HG03108 (cell line): ENCODE results near the gene C2orf80.
"Not testable (repeated sequence)": the region's sequence is repeated elsewhere in the genome, so short reads cannot be mapped to it uniquely, and the experiment has no call there.

Source experiments
- ATAC-seq: cut with Tn5 transposase; IDR thresholded peaks from one replicate; pipeline ENCODE4 v1.9.1; 2021; ENCODE audit warnings: moderate library complexity; ENCODE audit not compliant: unreplicated experiment

The C2orf80 gene

DNA sequence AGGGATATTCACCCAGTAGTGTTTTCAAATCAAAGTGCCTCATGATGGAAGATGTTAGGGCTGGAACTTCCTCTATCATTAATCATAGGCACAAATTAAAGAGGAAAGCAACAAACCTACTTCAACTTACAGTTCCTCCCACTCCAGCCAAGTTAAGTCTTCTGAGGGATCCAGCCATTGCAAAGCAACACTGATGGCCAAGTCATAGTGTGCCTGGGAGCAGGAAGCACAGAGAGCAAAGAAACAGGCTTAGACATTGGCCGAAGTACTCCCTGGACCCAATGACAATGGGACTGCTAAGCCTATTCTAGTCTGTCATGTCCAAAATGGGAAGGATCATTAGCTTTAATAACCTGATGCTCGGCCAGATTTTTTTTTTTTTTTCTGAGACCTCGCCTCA is 7.0 kb downstream of the C2orf80 start:
- no peak for ATAC-seq

DNA sequence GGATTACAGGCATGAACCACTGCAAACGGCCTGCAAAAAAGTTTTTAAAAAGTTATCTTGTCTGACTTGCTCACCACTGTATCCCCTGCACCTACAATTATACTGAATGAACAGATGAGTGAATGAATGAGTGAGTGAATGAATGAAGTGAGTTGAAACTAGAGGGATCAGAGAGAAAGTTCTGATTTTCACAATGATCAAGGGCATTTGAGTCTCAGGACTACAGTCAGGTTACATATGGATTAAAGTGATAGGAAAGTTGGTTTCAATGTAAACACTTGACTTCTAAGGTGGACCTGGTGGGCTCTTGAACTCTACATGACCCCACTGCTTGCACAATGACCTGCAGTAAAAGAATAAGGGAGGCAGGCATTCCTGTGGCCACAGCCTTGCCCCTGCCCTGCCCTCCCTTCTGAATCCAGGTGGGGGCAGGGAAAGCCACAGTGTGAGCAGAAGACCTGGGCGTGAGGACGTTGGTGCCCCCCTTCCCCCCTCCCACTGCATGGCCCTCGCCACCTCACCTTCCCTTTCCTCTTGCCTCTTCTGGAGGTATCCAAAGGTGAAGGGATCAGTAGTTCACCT is 10.7 kb downstream of the C2orf80 start:
- ATAC-seq, result no peak

DNA sequence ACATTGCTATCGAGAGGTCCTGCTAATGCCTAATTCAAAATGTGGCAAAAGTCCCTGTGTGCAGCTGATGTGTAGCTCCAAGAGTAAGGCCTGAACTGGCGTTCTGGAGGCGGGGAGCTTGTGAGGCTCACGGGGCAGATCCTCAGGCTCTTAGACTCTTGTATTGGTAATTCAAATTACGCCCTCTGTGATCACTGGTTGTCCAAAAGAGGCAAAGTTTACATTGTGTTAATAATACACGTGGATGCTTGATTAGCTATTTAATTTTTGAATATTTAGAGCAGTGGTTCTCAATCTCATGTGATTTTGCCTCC is 14.0 kb downstream of the C2orf80 start:
- no peak for ATAC-seq

DNA sequence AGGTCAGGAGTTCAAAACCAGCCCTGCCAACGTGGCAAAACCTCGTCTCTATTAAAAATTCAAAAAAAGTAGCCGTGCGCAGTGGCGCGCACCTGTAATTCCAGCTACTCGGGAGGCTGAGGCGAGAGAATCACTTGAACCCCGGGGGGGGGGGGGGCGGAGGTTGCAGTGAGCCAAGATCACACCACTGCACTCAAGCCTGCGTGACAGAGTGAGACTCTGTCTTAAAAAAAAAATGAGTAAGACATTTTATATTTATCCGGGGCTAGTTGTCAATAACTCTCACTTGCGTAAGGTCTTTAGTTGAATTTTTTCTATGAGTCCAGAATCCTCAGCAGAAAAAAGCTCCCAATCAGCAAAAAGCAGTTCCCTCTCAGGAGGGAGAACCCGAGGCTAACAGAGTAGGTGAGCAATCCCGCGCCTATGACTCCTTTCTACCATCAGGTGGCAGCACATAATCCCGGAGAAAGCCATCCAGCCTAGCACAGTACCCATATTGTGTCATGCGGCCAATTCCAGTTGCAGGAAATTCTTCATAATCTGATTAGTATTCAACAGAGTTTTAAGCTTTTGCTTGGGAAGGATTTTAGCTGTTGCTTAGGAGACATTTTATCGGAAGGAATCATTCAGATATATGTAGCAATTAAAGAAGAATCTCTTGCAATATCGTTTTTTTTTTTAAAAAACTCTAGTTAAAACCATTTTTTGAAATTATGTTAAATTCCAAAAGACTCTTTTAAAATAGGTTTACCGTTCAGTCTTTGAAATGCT is 14.6 kb downstream of the C2orf80 start:
- peak; percentile 99 for ATAC-seq

DNA sequence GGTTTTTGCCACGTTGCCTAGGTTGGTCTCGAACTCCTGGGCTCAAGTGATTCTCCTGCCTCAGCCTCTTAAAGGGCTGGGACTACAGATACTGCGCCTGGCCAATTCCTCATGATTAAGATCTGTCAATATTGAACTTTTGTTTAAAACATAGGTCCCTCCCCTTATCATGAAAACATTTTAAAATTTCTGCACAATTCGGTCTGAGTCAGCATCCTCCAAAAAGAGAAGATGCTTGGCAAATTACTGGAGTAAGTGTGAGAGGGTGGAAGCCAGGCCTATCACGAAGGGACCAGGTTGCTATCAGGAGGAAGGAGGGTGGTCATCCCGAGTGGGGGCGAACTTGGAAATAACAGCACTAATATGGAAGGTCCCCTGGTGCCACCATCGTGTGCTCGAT is 15.7 kb downstream of the C2orf80 start:
- no peak for ATAC-seq

DNA sequence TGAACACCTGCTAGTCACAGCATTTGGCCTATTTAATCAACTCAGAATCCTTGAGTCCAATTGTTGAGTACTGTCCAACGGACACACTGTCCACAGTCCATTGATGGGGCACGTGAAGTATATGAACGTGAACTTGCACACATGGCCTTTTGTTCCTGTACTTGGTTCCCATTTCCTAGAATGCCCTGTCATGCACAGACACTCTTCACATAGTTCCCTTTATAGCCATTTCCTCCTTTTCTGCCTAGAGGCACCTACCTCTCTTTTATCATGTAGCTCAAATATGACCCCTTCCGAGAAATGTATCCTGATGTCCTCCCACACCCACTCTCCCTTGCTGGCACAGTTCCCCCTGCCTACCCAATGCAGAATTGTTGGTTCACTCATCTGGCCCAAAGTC is 17.7 kb downstream of the C2orf80 start:
- ATAC-seq, result no peak

DNA sequence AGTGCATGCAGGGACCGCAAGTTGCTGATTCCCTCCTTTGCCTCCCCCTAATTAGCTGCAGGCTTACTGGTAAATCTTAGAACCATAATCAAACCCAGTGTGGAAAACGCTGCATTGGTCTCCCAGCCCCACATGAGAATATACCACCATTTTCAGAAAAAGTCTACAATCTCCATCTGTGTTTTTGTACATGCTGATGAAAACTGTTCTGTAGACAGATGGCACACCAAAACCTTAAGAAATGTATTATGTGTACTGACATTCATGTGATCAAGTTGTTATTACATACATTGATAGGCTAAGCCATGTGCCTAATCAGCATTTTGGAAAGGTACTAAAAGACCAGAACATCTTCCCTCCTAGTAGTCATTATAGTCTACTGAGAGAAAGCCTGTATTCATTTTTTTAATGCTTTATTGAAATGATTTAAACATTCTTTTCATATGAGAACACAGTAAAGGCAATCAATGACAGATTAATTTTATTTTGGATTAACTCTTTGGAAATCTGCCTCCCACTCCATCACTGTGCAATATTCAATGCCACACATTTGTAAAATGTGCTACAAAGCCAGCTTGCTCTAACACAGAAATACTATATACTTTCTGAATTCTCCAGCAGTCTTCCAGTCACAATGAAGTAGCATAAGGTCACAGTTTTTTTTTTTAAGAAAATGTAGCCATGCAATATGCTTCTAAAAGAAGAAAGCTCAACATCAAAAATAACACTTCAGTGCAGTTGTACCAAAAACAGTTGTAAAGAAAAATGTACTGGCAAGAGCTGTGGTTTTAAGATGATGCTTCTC is 24.7 kb downstream of the C2orf80 start:
- no peak for ATAC-seq

DNA sequence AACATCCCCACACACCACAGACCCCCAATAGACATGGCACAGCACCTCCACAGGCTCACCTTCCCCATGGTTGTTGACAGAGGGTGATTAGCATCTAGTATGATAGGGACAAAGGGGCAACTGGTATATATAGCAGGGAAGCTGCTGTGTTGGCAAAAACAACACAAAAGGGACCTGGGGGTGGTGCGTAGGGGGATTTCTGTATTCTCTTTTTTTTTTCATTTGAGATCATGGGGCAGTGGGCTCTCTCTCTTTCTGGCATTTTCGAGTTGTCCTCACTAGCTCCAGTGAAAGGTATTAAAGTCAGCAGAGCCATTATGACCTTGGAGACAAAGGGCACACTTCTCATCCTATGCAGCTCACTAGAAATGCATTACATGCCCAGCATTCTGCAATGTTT is 26.3 kb downstream of the C2orf80 start, which contains the start of gene CRYGA:
Gene CRYGA (minus strand): TSS at position 101 of the 400 bp plus-strand sequence. CDS start 33 bp downstream, at position 68.
- no peak for ATAC-seq

DNA sequence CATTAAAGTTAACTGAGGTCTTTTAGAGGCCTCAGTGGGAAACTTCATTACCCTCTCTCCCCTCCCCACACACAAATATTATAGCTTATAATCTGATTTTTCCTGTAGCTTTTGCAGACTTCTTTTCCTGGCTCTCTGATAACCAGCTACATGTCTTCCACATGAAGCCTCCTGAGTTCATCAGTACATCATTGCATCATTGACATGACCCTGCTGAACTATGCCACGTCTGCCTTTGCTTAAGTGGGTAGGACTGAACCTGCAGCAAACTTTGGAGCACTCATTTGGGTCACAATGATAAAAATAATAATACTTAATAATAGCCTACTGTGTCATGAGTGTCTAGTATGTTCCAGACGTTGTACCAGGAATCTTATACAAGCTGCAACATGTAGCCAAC is 33.4 kb downstream of the C2orf80 start:
- ATAC-seq, result no peak

DNA sequence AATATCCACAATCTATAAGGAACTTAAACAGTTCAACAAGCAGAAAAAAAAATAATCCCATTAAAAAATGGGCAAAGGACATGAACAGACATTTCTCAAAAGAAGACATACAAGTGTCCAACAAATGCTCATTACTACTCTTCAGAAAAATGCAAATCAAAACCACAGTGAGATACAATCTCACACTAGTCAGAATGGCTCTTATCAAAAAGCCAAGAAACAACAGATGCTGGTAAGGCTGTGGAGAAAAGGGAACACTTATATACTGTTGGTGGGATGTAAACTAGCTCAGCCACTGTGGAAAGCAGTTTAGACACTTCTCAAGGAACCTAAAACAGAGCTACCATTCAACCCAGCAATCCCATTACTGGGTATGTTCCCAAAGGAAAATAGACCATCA is 36.7 kb downstream of the C2orf80 start:
- ATAC-seq, result no peak

DNA sequence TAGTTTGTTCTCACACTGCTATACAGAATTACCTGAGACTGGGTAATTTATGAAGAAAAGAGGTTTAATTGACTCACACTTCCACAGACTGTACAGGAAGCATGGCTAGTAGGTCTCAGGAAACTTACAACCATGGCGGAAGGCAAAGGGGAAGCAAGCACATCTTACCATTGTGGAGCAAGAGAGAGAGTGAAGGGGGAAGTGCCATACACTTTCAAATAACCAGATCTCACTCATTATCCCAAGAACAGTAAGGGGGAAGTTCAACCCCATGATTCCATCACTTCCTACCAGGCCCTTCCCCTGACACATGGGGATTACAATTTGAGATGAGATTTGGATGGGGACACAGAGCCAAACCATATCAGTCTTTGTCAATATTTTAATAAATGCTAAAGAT is 38.9 kb downstream of the C2orf80 start:
- ATAC-seq, result no peak

DNA sequence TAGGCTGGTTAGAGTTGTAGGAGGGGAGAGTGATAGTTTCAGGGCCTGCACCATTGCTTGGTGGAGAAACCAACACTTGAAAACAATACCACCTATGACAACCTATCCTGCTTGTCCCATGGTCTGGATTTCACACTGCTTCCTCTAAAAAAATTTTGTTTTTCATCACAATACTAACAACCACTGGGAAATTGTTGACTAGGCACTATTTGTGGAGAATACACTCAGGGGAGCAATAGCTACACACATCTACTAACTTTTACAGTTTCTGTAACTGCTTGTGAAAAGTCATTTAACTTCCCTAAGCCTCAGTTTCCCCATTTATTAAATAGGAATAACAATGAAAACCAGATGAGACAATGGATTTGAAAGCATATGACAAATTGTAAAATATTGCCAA is 39.7 kb downstream of the C2orf80 start:
- ATAC-seq, result no peak

DNA sequence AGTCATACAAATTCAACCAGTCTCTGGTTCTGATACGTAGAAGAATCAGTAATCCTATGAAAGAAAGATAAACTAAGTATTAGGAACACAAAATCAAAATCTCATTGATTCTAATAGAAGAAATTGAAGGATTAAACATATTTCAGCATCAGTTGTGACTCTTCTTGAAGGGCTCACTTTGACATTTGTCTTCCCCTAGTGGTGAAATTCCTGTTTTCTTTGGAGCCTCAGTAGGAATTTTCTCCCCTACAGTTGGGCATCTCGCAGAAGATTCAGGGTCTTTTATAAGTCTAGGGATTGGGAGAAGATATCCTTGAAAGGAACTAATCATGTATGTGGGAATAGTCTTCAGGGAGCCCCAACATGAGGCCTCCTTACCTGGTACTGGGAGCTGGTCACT is 41.0 kb downstream of the C2orf80 start:
- no peak for ATAC-seq

DNA sequence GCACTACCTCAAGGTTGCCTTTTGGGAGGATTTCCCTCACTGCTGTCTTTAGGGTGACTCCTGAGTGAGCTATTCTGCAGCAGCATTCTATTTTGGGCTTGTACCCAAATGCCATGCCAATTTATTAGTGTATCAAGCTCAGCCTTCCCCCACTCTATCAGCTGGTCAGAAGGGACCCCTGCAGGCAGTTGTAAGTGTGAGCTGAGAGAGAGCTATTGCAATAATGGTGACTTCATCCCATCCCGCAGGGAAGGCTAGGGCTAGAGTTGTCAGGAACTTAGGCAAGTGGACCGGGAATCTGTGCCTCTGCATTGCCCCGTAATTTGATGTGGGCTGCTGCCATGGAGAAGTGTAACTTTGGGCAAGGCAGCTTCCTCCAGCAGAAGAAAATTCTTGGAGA is 42.1 kb downstream of the C2orf80 start:
- ATAC-seq, result no peak

DNA sequence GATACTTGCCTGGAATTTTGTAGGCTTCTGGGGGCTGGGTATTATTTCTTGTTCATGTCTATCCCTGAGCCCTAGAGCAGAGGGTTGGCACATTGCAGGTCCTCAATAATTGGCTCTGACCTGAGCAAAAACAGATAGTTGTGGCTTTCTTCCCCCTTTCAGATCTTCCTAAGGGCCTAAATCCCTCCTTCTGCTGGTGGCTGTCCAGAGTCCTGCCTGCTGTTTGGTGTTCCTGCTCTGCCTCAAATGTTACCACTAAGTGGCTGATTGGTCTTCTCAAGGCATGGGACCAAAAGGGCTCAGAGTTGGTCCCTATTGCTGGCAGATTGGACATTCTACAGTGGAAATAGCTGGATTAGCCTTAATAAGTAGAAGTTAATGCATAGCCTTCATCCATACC is 42.8 kb downstream of the C2orf80 start:
- no peak for ATAC-seq

DNA sequence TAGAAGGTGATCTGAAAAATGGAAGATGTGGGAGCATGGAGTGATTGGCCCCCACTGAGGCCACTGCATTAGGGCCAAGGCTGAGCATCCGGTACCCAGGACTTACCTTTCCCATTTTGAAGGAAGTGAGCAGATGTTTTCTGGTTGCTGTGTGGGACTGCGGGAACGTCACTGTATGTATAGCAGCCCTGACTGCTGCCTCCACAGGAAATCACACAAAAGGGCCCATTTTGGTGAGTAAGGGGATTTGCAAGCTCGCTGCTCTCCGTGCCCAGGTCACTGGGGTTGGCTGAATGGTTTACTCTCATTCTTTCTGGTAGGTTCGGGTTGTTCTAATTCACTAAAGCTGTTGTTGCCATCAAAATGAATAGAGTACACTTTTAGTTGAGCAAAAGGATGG is 43.8 kb downstream of the C2orf80 start, which contains the start of gene CRYGB:
Gene CRYGB (minus strand): TSS at position 153 of the 400 bp plus-strand sequence. CDS start 38 bp downstream, at position 115.
- ATAC-seq, result no peak

DNA sequence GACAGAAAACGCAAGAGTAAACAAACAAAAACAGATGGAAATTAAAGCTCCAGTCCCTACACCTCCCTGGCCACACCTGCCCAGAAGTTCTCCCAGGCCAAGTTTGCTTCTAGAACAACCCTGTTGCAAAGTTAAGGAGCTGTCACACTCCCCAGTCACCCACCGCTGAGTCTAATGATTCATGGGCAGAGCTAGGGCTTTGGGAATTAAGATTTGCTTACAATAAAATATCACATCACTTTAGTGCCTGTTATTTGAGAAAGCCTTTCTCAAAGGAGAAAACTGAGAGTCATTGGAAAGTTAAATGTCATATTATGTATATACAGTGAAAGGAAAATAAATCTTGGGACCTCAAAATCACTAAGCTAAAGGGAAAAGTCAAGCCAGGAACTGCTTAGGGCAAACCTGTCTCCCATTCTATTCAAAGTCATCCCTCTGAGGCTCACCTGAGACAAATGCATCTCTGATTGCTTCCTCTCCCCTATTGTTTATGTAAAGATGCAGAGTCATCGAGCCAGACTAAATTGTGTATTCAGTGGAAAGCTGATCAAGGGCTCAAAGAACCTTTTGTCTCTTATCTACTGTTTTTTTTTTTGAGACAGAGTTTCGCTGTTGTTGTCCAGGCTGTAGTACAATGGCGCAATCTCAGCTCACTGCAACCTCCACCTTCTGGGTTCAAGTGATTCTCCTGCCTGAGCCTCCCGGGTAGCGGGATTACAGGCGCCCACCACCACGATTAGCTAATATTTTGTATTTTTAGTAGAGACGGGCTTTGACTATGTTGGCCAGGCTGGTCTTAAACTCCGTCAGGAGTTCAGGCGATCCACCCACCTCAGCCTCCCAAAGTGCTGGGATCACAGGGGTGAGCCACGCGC is 46.7 kb downstream of the C2orf80 start:
- no peak for ATAC-seq

DNA sequence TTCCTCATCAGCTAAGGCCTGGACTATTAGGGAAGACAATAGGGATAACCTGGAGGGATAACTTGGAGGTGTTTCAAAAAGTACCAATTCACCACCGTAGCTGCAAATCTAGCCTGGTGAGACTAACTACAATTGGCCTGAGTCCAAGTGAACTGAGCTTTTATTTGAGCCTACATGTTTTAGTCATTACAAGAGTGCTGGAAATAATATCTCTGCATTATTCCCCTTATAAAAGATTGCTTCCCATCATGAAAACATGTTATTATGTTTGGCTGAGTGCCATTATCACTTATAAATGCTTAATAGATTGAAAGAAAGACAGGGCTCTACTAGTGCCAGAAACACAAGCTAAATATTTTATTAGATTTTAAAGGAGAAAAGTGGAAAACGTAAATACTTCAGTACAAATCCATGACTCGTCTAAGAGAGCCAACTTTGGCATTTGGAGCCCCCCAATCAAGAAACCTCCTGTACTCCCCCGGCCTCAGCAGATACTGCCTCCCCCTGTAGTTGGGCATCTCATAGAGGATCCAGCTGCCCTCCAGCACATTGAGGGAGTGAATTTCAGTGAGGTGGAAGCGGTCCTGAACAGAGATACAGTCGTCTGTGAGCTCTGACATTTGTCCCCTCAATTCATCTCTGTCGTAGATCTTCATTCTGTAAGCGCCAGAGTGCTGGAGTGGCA is 47.4 kb downstream of the C2orf80 start:
- ATAC-seq, result no peak

DNA sequence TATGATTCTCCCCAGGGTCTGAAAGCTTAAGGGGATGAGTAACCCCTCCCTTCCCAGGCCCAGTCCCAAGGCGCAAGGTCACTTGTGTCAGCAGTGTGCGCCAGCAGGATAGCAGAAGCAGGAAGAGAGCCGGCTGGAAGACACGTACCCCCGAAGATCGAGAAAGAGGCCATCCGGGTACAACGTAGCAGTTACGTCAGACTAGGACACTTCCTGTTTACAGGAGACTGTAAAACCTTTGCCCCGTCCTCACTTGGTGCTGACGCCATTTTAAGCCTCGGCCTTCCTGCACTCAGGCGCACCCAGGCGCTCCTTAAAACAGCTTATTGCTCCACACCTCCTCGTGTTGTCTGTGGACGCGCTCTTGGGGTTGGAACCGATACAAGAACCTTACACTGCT is 50.4 kb downstream of the C2orf80 start:
- no peak for ATAC-seq

DNA sequence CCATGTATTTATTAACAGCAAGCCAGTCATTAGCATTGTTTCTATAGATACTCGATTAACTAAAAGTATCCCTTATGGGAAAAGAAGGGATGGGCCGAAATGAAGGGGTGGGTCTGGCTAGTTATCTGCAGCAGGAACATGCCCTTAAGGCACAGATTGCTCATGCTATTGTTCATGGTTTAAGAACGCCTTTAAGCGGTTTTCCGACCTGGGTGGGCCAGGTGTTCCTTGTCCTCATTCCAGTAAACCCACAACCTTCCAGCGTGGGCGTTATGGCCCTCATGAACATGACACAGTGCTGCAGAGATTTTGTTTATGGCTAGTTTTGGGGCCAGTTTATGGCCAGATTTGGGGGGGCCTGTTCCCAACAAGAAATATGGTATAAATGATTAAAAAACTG is 51.5 kb downstream of the C2orf80 start:
- ATAC-seq, result not testable (repeated sequence)
